Measurements from ENCODE around the gene CEACAM16.

- no peak for TF ChIP-seq CTCF (IDR thresholded peaks at IDR 0.05)
- no peak for TF ChIP-seq POLR2A (IDR thresholded peaks at IDR 0.05)
Observed at GRCh38 chr19:44753626-44753931, 54.6 kb downstream of the CEACAM16 start.
